Liver (tissue), 9 donors: Measurements from ENCODE around the gene CDKL1. TPM values are rescaled to one million over a fixed set of nuclear protein-coding genes. Genes with fewer than 3 reads are reported as not detected.

Experiments
- DNase-seq: peaks from one replicate; pipeline ENCODE4 v3.0.0-alpha.2; 2017; ENCODE audit warnings: low spot score
- H3K27ac ChIP-seq, 2 donors: one replicate each; pipeline ENCODE4 v1.7.0; 2013; ENCODE audit warnings: inconsistent platforms in 2 of 2, low read length in 2 of 2, control low read depth in 1 of 2, low read depth in 1 of 2, mild to moderate bottlenecking in 1 of 2
- H3K27me3 ChIP-seq, 4 donors: one replicate each; pipeline versions ENCODE4 v1.6.1 to v1.7.0; 2013; ENCODE audit warnings: low read length in 3 of 4, inconsistent platforms in 1 of 4, mild to moderate bottlenecking in 1 of 4, moderate library complexity in 1 of 4; ENCODE audit not compliant: control insufficient read depth in 4 of 4, insufficient read depth in 4 of 4
- H3K36me3 ChIP-seq, 4 donors: one replicate each; pipeline versions ENCODE4 v1.6.1 to v1.7.0; 2013; ENCODE audit warnings: low read length in 3 of 4, mild to moderate bottlenecking in 3 of 4, low read depth in 1 of 4, moderate library complexity in 1 of 4; ENCODE audit not compliant: control insufficient read depth in 4 of 4, insufficient read depth in 3 of 4
- H3K4me1 ChIP-seq, 4 donors: one replicate each; pipeline versions ENCODE4 v1.6.1 to v1.7.0; 2013; ENCODE audit warnings: low read length in 3 of 4, mild to moderate bottlenecking in 3 of 4, moderate library complexity in 1 of 4; ENCODE audit not compliant: control insufficient read depth in 4 of 4, insufficient read depth in 4 of 4
- H3K4me3 ChIP-seq, 3 donors: one replicate each; pipeline versions ENCODE4 v1.6.1 to v1.7.0; 2013; ENCODE audit warnings: low read length in 3 of 3, control low read depth in 1 of 3, low read depth in 1 of 3, mild to moderate bottlenecking in 1 of 3
- H3K9ac ChIP-seq, 2 donors: one replicate each; pipeline ENCODE4 v1.7.0; 2013; ENCODE audit warnings: low read length in 2 of 2, mild to moderate bottlenecking in 2 of 2, moderate library complexity in 2 of 2, control low read depth in 1 of 2, low read depth in 1 of 2
- H3K9me3 ChIP-seq, 4 donors: one replicate each; pipeline versions ENCODE4 v1.6.1 to v1.7.0; 2013; ENCODE audit warnings: low read length in 3 of 4; ENCODE audit not compliant: control insufficient read depth in 4 of 4
- ATF3 ChIP-seq: IDR thresholded peaks from 2 replicates; pipeline ENCODE4 v1.6.1; 2016; ENCODE audit warnings: antibody characterized with exemption
- CTCF ChIP-seq: fragments of 150-350 bp; IDR thresholded peaks from 2 replicates; pipeline ENCODE4 v1.5.1; 2017; ENCODE audit warnings: improper control_type of control experiment, low read depth, low read length; ENCODE audit not compliant: missing input control
- EGR1 ChIP-seq, 2 donors: IDR thresholded peaks; 2 replicates each; pipeline ENCODE4 v1.6.1; 2016 to 2018; ENCODE audit warnings: antibody characterized with exemption in 2 of 2, low read depth in 2 of 2
- FOXA1 ChIP-seq: IDR thresholded peaks from 2 replicates; pipeline ENCODE4 v1.6.1; 2016; ENCODE audit warnings: antibody characterized with exemption
- FOXA2 ChIP-seq: IDR thresholded peaks from 2 replicates; pipeline ENCODE4 v1.6.1; 2016; ENCODE audit warnings: antibody characterized with exemption
- GABPA ChIP-seq, 2 donors: IDR thresholded peaks in 1 of 2; conservative IDR thresholded peaks in 1 of 2; 2 replicates each; pipeline ENCODE4 v1.6.1; 2016; ENCODE audit warnings: antibody characterized with exemption in 2 of 2, mild to moderate bottlenecking in 1 of 2, moderate library complexity in 1 of 2
- HNF4A ChIP-seq, 2 donors: conservative IDR thresholded peaks; 2 replicates each; pipeline ENCODE4 v1.6.1; 2016; ENCODE audit warnings: antibody characterized with exemption in 2 of 2, mild to moderate bottlenecking in 2 of 2
- HNF4G ChIP-seq: IDR thresholded peaks from 2 replicates; pipeline ENCODE4 v1.6.1; 2016; ENCODE audit warnings: antibody characterized with exemption
- JUND ChIP-seq, 2 donors: IDR thresholded peaks; 2 replicates each; pipeline ENCODE4 v1.6.1; 2016; ENCODE audit warnings: antibody characterized with exemption in 2 of 2
- MAX ChIP-seq: IDR thresholded peaks from 2 replicates; pipeline ENCODE4 v1.6.1; 2016; ENCODE audit warnings: antibody characterized with exemption
- NR2F2 ChIP-seq: IDR thresholded peaks from 2 replicates; pipeline ENCODE4 v1.6.1; 2016; ENCODE audit warnings: antibody characterized with exemption
- RAD21 ChIP-seq, 2 donors: IDR thresholded peaks; 2 replicates each; pipeline ENCODE4 v1.6.1; 2016; ENCODE audit warnings: antibody characterized with exemption in 2 of 2, mild to moderate bottlenecking in 2 of 2
- REST ChIP-seq: IDR thresholded peaks from 2 replicates; pipeline ENCODE4 v1.6.1; 2016; ENCODE audit warnings: antibody characterized with exemption, mild to moderate bottlenecking
- RXRA ChIP-seq, 2 donors: IDR thresholded peaks; 2 replicates each; pipeline ENCODE4 v1.6.1; 2017 to 2018; ENCODE audit warnings: antibody characterized with exemption in 2 of 2, mild to moderate bottlenecking in 1 of 2
- SP1 ChIP-seq: IDR thresholded peaks from 2 replicates; pipeline ENCODE4 v1.6.1; 2018; ENCODE audit warnings: antibody characterized with exemption, mild to moderate bottlenecking
- TAF1 ChIP-seq: conservative IDR thresholded peaks from 2 replicates; pipeline ENCODE4 v1.6.1; 2016; ENCODE audit warnings: antibody characterized with exemption, mild to moderate bottlenecking
- YY1 ChIP-seq: IDR thresholded peaks from 2 replicates; pipeline ENCODE4 v1.6.1; 2016; ENCODE audit warnings: antibody characterized with exemption, mild to moderate bottlenecking
- ZBTB33 ChIP-seq: IDR thresholded peaks from 2 replicates; pipeline ENCODE4 v1.6.1; 2016; ENCODE audit warnings: antibody characterized with exemption
- WGBS: extraction: QIAGEN DNeasy Blood & Tissue Kit; methylation state at CpG from one replicate; pipeline ENCODE4 v1.1.7; 2013; 5-methylcytosine and 5-hydroxymethylcytosine counted together
- polyA plus RNA-seq, 2 donors: library from polyadenylated mRNA; stranded (reverse) in 1 of 2; unstranded in 1 of 2; fragments of 200-250 nt in 1 of 2; fragments of >200 nt in 1 of 2; fragmentation: Nextera tagmentation in 1 of 2; extraction: Ambion mirVana in 1 of 2; gene quantifications; one replicate each; pipeline versions ENCODE4 v1.2.1 to v1.2.3, GENCODE V29; 2013 to 2015
- total RNA-seq, 2 donors: library from RNA; depleted of rRNA; stranded (reverse); fragments of >200 nt; gene quantifications; one replicate each; pipeline ENCODE4 v1.2.3, GENCODE V29; 2014
- donor health status: healthy.
- donor health status: healthy.
- donor health status: healthy.
- donor health status: healthy.
- donor health status: healthy.

Gene CDKL1
- total and polyA plus RNA-seq, 4 donors = 1.1 to 6.8 (median 2.1) TPM

GRCh38 chr14:50311972-50312733, 84.5 kb downstream of the CDKL1 start, which contains the start of the genes DMAC2L and L2HGDH:
Gene DMAC2L, plus strand, starts transcription at chr14:50312324. Its CDS starts 9,164 bp downstream, at chr14:50321488.
Gene L2HGDH, minus strand, starts transcription at chr14:50312229. Its CDS starts 79 bp downstream, at chr14:50312150.
- peak within 1 kb of the TSS; percentile 34 to 92 for H3K9ac ChIP-seq
- DNase-seq = peak; percentile 94
- H3K27me3 ChIP-seq = no peaks in the 10 kb centered on the region
- TF ChIP-seq ZBTB33 (no peak), REST (peak; percentile 69), SP1 (peak; percentile 60), FOXA2 (no peak), RXRA (IDR thresholded peaks at IDR 0.05) (peak in 1 of 2 donors; percentile 14), TAF1 (peak; percentile 26), HNF4G (no peak), FOXA1 (no peak), RAD21 (IDR thresholded peaks at IDR 0.05) (no peak), EGR1 (IDR thresholded peaks at IDR 0.05; ENCODE audit: low read depth in 2 of 2) (peak; percentile 31 to 54), HNF4A (conservative IDR thresholded peaks at IDR 0.05) (no peak), YY1 (peak; percentile 61), JUND (IDR thresholded peaks at IDR 0.05) (no peak), GABPA (IDR thresholded peaks at IDR 0.05 in 1 of 2, conservative IDR thresholded peaks at IDR 0.05 in 1 of 2) (peak in 1 of 2 donors; percentile 37), ATF3 (no peak), NR2F2 (no peak), MAX (peak; percentile 89), CTCF (no peak)
- H3K4me3 ChIP-seq = peak within 1 kb of the TSS; percentile 81 to 89 (median 83)
- H3K27ac ChIP-seq = peak within 1 kb of the TSS; percentile 87 to 94
- H3K36me3 ChIP-seq = no peaks in the 10 kb centered on the region
- H3K9me3 ChIP-seq = no peaks in the 10 kb centered on the region
- under 1% methylated on average over 83 of the region's 83 CpGs for WGBS
- H3K4me1 ChIP-seq = peaks cover 0 to 18% (median 15%) of the 10 kb centered on the region in 4 donors
